NOMO-1 (cell line): ENCODE measurements around the gene VPS37B.
"Not testable (repeated sequence)": the region's sequence is repeated elsewhere in the genome, so short reads cannot be mapped to it uniquely, and the experiment has no call there.

Experiments used
- DNase-seq, 2 experiments: peaks; one replicate each; lab custom pipeline; 2025; ENCODE audit not compliant: unreplicated experiment in 2 of 2; lab: John Stamatoyannopoulos, UW

VPS37B gene

GRCh38 chr12:122884860-122885259 lies 11.1 kb downstream of the VPS37B start:
- no peak for DNase-seq

- no peak for DNase-seq
Observed at GRCh38 chr12:122884091-122884826, 11.7 kb downstream of the VPS37B start.

DNA sequence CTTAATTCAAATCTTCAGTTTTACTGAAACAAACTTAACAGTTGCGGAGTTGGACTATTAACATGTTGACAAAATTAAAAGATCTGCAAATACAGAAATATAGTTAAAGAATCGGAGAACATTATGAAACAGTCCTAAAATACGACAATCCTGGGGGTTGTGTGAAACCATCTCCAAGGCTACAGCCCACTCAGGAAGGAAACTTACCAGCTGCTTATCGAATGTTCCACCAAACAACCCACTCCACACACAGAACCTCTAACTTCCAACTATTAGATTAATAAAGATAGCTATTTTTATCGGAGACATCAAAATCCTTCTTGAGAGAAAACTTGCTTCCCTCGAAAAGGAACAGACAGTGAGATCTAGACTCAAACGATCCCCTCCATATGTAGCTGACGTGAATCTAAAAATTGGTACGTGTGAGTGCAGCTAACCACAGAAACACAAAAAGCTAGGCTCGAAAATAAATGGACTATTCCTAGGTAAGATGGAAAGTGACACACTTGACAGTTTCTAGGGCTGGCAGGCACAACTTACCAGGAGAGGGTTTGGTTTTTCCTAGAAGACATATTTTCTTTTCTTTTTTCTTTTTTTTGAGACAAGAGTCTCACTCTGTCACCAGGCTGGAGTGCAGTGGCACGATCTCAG lies 12.9 kb downstream of the VPS37B start:
- no peak for DNase-seq

- DNase-seq = no peak
Observed at GRCh38 chr12:122880668-122881067, 15.3 kb downstream of the VPS37B start.

DNA sequence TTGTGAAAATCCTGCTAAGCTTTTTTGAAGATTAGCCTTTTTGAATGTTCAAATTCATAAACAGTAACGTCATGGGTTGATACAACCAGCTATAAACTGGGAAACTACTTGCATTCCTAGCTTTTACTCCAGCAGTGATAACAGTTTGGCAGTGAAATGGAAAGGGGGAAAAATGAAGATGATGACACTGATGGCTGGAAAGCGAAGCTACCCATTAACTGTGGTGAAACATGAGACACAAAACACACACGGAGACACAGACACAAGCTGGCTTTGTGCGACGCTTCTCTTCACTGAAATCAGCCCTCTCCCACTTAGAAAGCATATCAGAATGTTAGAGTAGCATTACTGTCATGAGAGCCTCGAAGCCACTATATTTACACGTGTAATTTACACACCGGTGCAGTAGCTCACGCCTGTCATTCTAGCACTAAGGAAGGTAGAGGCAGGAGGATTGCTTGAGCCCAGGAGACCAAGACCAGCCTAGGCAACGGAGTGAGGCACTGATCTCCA lies 15.7 kb downstream of the VPS37B start:
- DNase-seq = no peak

DNA sequence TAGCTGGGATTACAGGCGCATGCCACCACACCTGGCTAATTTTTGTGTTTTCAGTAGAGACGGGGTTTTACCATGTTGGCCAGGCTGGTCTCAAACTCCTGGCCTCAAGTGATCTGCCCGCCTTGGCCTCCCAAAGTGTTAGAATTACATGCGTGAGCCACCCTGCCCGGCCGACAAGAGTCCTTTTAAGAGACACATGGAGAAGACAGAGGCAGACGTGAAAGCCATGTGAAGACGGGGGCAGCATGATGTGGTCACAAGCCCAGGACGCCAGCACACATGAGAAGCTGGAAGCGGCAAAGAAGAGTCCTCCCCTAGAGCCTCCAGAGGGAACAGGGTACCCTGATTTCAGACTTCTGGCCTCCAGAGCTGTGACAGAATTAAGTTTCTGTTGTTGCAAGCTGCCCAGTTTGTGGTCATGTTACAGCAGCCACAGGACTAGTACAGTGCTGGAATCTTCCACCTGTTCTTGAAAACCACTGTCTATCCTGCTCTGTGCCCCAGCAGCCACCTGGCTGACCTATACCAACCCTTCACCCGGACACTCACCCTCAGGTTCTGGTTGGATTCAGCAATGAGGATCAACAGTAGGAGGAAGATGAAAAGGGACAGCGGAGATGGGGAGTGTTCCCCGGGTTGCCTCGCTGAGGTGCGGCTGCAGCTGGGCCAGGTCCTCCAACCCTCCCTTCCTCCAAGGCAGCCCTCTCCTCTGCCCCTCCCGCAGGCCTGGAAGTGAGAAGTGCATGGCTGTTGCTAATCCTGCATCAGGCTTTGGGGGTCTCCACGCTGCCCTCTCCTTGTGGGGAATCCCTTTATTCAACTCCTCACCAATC lies 16.9 kb downstream of the VPS37B start:
- no peak for DNase-seq

DNA sequence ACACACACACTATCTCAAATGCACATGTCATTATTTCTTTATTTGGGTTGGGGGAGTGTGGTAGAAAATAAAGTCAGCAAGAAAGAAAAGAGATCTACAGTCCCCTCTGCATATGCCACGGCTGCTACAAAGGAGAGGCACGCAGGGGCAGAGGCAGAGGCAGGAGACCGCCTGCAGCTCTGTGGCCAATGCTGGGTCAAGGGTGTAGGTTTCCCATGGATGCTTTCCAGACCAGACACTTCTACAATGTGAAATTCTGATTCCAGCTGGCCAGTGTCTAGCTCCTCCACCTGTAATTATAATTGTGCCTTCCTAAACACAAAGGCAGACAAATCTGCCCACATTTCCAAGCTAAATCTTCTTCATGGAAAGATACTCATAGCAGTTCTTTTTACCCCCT lies 19.2 kb downstream of the VPS37B start:
- DNase-seq = no peak

- not testable (repeated sequence) for DNase-seq
Observed at GRCh38 chr12:122876281-122876680, 19.6 kb downstream of the VPS37B start.

- peak in 1 of 2 experiments; percentile 49 for DNase-seq
Observed at GRCh38 chr12:122875590-122876220, 20.2 kb downstream of the VPS37B start.

DNA sequence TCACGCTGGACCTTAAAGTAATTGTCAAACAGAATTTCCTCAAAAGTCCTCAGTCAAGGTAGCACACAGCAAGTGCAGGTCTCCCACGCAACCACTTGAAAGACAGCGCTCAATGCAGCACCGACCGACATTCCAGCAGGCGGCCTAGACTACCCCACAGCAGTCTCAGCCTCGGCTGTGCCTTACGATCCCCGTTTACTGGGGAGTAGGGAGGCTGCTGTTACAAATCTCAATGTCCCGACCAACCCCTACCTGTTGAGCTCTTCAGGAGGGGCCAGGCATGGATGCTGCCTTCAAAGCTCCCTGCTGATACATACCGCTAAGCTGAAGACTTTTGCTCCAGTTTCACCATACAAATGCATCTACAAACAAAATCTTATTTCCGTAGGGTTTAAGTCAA lies 21.8 kb downstream of the VPS37B start:
- DNase-seq = no peak

- no peak for DNase-seq
Observed at GRCh38 chr12:122873540-122873939, 22.4 kb downstream of the VPS37B start.

GRCh38 chr12:122872815-122873361 lies 23.0 kb downstream of the VPS37B start:
- no peak for DNase-seq

DNA sequence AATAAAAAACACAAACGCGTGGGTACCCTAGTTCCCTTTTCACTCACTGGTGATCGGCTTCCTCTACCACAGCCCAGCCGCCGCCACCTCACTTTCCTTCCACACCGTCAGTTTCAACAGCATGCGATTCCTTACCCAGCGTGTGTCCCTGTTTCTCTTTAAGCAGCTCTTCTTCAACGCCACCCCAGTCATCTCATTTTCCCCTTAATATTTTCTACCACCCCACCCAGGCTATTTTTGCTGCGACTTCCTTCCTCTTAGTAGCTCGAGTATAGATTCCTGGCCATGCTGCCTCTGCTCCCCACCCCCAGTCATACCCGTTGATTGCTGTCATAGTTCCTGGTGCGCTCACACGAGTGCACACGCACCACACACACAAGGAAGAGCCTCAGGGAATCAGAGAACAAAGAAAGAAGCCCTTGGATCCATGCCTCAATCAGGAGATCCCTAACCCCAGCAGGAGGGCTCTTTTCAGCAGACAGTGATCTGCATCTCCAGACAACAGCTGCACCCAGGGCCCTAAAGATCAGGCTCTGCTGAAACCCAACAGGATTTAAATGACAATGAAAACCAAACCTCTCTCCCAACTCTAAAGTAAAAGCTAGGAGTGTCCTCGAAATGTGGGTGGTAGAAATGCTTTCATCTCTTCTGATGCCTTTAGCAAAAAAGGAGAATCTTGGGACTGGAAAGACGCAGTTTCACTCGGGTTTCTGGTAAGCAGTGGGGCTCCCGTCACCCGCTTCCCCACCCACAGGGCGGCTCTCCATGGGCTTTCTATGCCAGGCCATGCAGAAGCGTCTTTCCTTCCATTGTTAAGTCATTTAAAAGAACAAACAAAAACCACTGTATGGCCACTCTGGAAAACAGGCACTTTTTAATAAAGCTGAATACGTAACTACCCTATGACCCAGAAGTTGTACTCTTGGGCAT lies 23.8 kb downstream of the VPS37B start:
- DNase-seq = peak; percentile 91 to 95

DNA sequence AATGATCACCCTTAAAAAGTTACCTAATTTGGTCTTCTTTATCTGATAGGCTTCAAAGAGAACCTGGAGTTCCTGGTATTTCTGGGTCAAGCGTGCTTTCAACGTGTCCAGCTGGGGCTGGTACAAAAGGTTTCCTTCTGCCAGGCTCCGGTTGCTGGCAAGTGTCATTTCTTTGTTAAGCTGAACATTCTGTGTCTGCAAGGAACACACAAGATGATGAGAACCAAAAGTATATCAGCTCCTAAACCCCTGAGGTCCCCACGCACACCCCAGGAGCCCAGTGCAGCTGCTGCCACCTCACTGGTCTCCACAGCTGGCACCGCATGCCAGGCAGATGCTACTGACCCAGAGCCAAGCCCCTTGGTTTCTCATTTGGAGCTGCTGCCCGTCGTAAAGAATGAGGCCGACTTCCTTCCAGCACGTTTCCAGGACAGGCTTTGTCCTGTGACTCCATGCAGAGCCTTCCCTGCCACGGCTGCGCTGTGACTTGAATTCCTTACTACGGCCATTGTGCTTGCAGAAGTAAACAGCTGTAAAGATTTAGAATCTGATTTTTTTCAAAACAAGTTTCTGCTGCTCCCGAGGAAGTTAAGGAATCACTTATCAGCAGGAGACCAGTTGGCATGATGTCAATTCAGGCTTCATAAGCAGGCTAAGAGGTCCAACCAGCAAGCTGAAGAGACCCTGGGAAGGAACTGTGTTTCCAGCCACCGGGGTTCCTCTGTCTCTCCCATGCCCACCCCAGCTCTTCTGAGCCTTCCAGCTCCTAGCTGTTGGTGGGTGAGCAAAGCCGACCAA lies 24.9 kb downstream of the VPS37B start:
- peak in 1 of 2 experiments; percentile 42 for DNase-seq

- DNase-seq = no peak
Observed at GRCh38 chr12:122870163-122870842, 25.6 kb downstream of the VPS37B start.

GRCh38 chr12:122869207-122869973 lies 26.5 kb downstream of the VPS37B start:
- no peak for DNase-seq

GRCh38 chr12:122868471-122869177 lies 27.3 kb downstream of the VPS37B start:
- no peak for DNase-seq
